ENCODE results near the gene FGD4.

DNA sequence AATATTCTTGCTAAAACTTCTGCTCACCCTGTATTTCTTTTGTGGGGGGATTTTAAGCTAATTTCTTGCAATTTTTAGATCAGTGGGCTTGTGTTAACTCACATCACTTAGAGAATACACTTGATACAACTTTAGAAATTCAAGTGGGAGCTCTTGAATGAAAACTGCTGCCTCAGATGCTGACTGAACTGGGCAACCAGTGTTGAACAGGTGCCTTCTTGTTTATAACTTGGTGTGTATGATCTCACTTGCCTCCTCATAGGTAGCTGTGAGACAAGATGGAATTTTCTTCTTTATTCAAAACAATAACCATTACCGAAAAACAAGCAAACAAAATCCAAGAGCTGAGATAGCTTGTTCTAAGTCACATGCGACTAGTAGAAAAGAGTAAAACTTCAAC lies 63.5 kb downstream of the FGD4 start:
- TF ChIP-seq POLR2A (IDR thresholded peaks at IDR 0.05) (no peak), CTCF (IDR thresholded peaks at IDR 0.05) (no peak)
